OCI-LY3 (cell line): ENCODE measurements around the gene B3GNT2.
"Not testable (repeated sequence)": the region's sequence is repeated elsewhere in the genome, so short reads cannot be mapped to it uniquely, and the experiment has no call there.

ENCODE experiments used
- H2AFZ ChIP-seq: fragments of 200-600, 300-600 bp; shearing (Covaris generic); 2 replicates; pipeline ENCODE4 v1.6.0; 2014; ENCODE audit warnings: antibody characterized with exemption, low read depth, low read length
- H3K27ac ChIP-seq: fragments of 200-600, 300-600 bp; sonication (generic); 2 replicates; pipeline ENCODE4 v1.5.1; 2014; ENCODE audit warnings: mild to moderate bottlenecking, low read length, moderate library complexity, mixed read lengths
- H3K27me3 ChIP-seq: fragments of 200-600, 300-600 bp; sonication (generic); 2 replicates; pipeline ENCODE4 v1.6.1; 2014; ENCODE audit warnings: low read depth, low read length, mixed read lengths
- H3K36me3 ChIP-seq: fragments of 200-600, 300-600 bp; sonication (generic); replicated peaks from 2 replicates; pipeline ENCODE3; 2014; ENCODE audit warnings: low read depth, low read length, mixed read lengths
- H3K4me1 ChIP-seq: fragments of 300-600, 200-600 bp; sonication (generic); 2 replicates; pipeline ENCODE4 v1.6.1; 2014; ENCODE audit warnings: low read length, mixed read lengths
- H3K4me2 ChIP-seq: fragments of 200-600, 300-600 bp; sonication (generic); 2 replicates; pipeline ENCODE4 v1.6.1; 2014; ENCODE audit warnings: low read length, mixed read lengths
- H3K4me3 ChIP-seq: fragments of 300-600, 200-600 bp; sonication (generic); 2 replicates; pipeline ENCODE4 v1.5.1; 2014; ENCODE audit warnings: antibody characterized with exemption, mild to moderate bottlenecking, low read length, moderate library complexity
- H3K79me2 ChIP-seq: fragments of 300-600, 200-600 bp; shearing (Covaris generic); 2 replicates; pipeline ENCODE4 v1.6.1; 2014; ENCODE audit warnings: mild to moderate bottlenecking, low read length, mixed read lengths
- H3K9ac ChIP-seq: fragments of 300-600, 200-600 bp; shearing (Covaris generic); 2 replicates; pipeline ENCODE4 v1.6.0; 2014; ENCODE audit warnings: mild to moderate bottlenecking, low read length, moderate library complexity
- H3K9me3 ChIP-seq: fragments of 200-600, 300-600 bp; shearing (Covaris generic); 2 replicates; pipeline ENCODE4 v1.6.1; 2014; ENCODE audit warnings: low read length, mixed read lengths; ENCODE audit not compliant: insufficient read depth
- H4K20me1 ChIP-seq: fragments of 200-600, 300-600 bp; sonication (generic); 2 replicates; pipeline ENCODE4 v1.6.1; 2016; ENCODE audit warnings: low read length, mixed read lengths; ENCODE audit not compliant: insufficient read depth
- CTCF ChIP-seq: fragments of 200-600, 300-600 bp; sonication (generic); IDR thresholded peaks from 2 replicates; pipeline ENCODE4 v1.5.1; 2014; ENCODE audit warnings: antibody characterized with exemption, low read length, low read depth
- EZH2phosphoT487 ChIP-seq: fragments of 200-600 bp; shearing (Covaris generic); IDR thresholded peaks from 2 replicates; pipeline ENCODE4 v1.6.1; 2018; ENCODE audit warnings: antibody characterized with exemption, mixed run types, low read depth

The B3GNT2 gene

GRCh38 chr2:62158444-62159121, 37.3 kb upstream of the B3GNT2 start:
- no peaks in the 10 kb centered on the region for H3K79me2 ChIP-seq
- H3K9me3 ChIP-seq = peaks cover 6% of the 10 kb centered on the region; the same call in 1 of the 2 replicates
- no peak overlapping the region for H3K4me3 ChIP-seq
- no peak overlapping the region for H3K9ac ChIP-seq
- H3K36me3 ChIP-seq = peaks cover 6% of the 10 kb centered on the region
- H3K27ac ChIP-seq = no peak overlapping the region
- no peaks in the 10 kb centered on the region for H3K27me3 ChIP-seq
- H3K4me1 ChIP-seq = peaks cover 8% of the 10 kb centered on the region
- H4K20me1 ChIP-seq = no peaks in the 10 kb centered on the region
- H2AFZ ChIP-seq = no peak overlapping the region
- no peak overlapping the region for H3K4me2 ChIP-seq
- TF ChIP-seq EZH2phosphoT487 = no peak
- TF ChIP-seq CTCF = no peak

GRCh38 chr2:62160691-62161090, 35.2 kb upstream of the B3GNT2 start:
- not testable (repeated sequence) for H3K4me2 ChIP-seq, H3K9me3 ChIP-seq, H2AFZ ChIP-seq, H3K36me3 ChIP-seq, H4K20me1 ChIP-seq, H3K27ac ChIP-seq, H3K27me3 ChIP-seq, H3K79me2 ChIP-seq, H3K4me1 ChIP-seq, H3K4me3 ChIP-seq, H3K9ac ChIP-seq

- Histone ChIP-seq H3K27ac (no peak overlapping the region), H3K4me1 (peaks cover 8% of the 10 kb centered on the region), H3K27me3 (no peaks in the 10 kb centered on the region), H3K79me2 (no peaks in the 10 kb centered on the region), H3K9me3 (no peaks in the 10 kb centered on the region), H3K4me3 (no peak overlapping the region), H3K4me2 (no peak overlapping the region), H4K20me1 (no peaks in the 10 kb centered on the region), H3K36me3 (no peaks in the 10 kb centered on the region), H2AFZ (no peak overlapping the region), H3K9ac (no peak overlapping the region)
- TF ChIP-seq CTCF (no peak), EZH2phosphoT487 (no peak)
Measured at GRCh38 chr2:62163106-62163831, 32.6 kb upstream of the B3GNT2 start.

GRCh38 chr2:62163834-62164233, 32.1 kb upstream of the B3GNT2 start:
- Histone ChIP-seq H4K20me1 (no peaks in the 10 kb centered on the region), H3K36me3 (no peaks in the 10 kb centered on the region), H3K27me3 (no peaks in the 10 kb centered on the region), H3K4me2 (no peak overlapping the region), H2AFZ (no peak overlapping the region), H3K4me1 (peaks cover 8% of the 10 kb centered on the region), H3K79me2 (no peaks in the 10 kb centered on the region), H3K4me3 (no peak overlapping the region), H3K27ac (no peak overlapping the region), H3K9me3 (no peaks in the 10 kb centered on the region), H3K9ac (no peak overlapping the region)
- TF ChIP-seq EZH2phosphoT487 = no peak
- TF ChIP-seq CTCF = no peak
